HG03558 (cell line): ENCODE measurements around the gene SWAP70.
"Not testable (repeated sequence)": the region's sequence is repeated elsewhere in the genome, so short reads cannot be mapped to it uniquely, and the experiment has no call there.

Experiments used
- ATAC-seq: cut with Tn5 transposase; IDR thresholded peaks from one replicate; pipeline ENCODE4 v1.9.1; 2021; ENCODE audit warnings: moderate number of reproducible peaks; ENCODE audit not compliant: unreplicated experiment; ENCODE audit errors: extremely low read depth

Gene SWAP70

GRCh38 chr11:9717040-9717357 lies 53.1 kb downstream of the SWAP70 start:
- no peak for ATAC-seq

- ATAC-seq, result no peak
Observed at GRCh38 chr11:9717719-9718118, 53.8 kb downstream of the SWAP70 start.

GRCh38 chr11:9718147-9718546 lies 54.3 kb downstream of the SWAP70 start:
- ATAC-seq, result no peak

GRCh38 chr11:9719566-9720289 lies 55.9 kb downstream of the SWAP70 start:
- ATAC-seq, result no peak

- ATAC-seq, result no peak
Observed at GRCh38 chr11:9720290-9720630, 56.4 kb downstream of the SWAP70 start.

GRCh38 chr11:9722023-9722422 lies 58.1 kb downstream of the SWAP70 start:
- no peak for ATAC-seq

GRCh38 chr11:9722893-9723292 lies 59.0 kb downstream of the SWAP70 start:
- ATAC-seq, result no peak

GRCh38 chr11:9726321-9727022 lies 62.6 kb downstream of the SWAP70 start:
- no peak for ATAC-seq

GRCh38 chr11:9728058-9728457 lies 64.2 kb downstream of the SWAP70 start:
- no peak for ATAC-seq

- ATAC-seq, result no peak
Observed at GRCh38 chr11:9731256-9731655, 67.4 kb downstream of the SWAP70 start.

GRCh38 chr11:9732453-9732852 lies 68.6 kb downstream of the SWAP70 start:
- no peak for ATAC-seq

GRCh38 chr11:9733212-9733611 lies 69.3 kb downstream of the SWAP70 start:
- ATAC-seq, result no peak

- no peak for ATAC-seq
Observed at GRCh38 chr11:9735236-9735635, 71.4 kb downstream of the SWAP70 start.

GRCh38 chr11:9735919-9736318 lies 72.0 kb downstream of the SWAP70 start:
- ATAC-seq, result no peak

- ATAC-seq, result no peak
Observed at GRCh38 chr11:9736365-9736764, 72.5 kb downstream of the SWAP70 start.

GRCh38 chr11:9738116-9738515 lies 74.2 kb downstream of the SWAP70 start:
- no peak for ATAC-seq

- ATAC-seq, result no peak
Observed at GRCh38 chr11:9738707-9739106, 74.8 kb downstream of the SWAP70 start.

GRCh38 chr11:9739123-9739900 lies 75.4 kb downstream of the SWAP70 start:
- no peak for ATAC-seq

- ATAC-seq, result no peak
Observed at GRCh38 chr11:9740202-9740883, 76.5 kb downstream of the SWAP70 start.

- ATAC-seq, result no peak
Observed at GRCh38 chr11:9741260-9741659, 77.4 kb downstream of the SWAP70 start.

- not testable (repeated sequence) for ATAC-seq
Observed at GRCh38 chr11:9743512-9743911, 79.6 kb downstream of the SWAP70 start.
